ENCODE data around the gene CRACDL. TPM values are rescaled to one million over a fixed set of nuclear protein-coding genes. Genes with fewer than 3 reads are reported as not detected.

Gene CRACDL
- total RNA-seq, 4 donors from 2014 or later = 0.94 to 5.8 (median 1.8) TPM

GRCh38 chr2:98800330-98801064 lies 135.5 kb downstream of the CRACDL start:
- peaks cover 0 to 4% (median under 1%) of the 10 kb centered on the region in 3 donors for H3K4me1 ChIP-seq

DNA sequence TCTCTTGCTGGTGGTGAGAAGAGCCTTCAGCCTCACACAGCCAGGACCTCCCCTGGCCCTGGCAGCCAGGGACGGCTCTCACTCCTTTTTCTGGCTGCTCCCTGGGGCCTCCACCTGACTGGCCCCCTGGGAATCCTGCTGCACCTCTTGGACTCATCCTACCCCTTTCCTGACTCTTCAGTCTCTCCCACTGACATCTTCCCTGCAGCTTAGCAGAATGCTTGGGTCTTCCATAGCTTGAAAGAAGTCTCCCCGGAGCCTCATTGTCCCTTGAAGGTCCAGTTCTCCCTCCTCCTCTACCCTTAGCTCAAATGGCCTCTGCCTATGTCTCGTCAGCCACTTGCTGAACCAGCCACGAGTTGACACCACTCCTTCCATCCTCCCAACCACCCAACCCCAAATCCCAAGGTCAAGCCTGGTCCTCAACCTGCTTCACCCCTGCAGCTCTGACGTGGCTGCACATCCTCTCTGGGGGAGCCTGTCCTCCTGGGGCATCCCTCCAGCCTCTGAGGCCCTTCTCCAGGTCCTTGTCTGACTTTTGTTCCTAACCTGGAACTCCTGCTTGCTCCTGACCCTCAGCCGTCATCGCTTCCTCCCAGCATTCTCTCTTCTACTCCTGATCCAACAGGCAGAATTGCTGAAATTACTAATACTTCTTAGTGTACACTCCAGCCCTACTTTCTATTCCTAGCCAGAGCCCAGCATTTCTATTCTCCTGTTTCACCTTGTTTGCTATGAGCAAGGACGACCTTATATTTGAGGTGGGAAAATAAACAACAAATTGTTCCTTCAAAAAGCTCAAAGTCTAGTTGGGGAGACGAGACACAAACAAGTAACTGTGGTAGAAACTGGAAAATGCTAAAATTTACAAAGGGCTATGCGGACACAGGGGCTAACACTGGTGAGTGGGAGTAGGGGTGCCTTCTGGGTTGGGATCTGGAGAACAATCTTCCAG lies 136.4 kb downstream of the CRACDL start:
- 81 to 93% methylated on average over 6 to 7 of the region's 10 CpGs for WGBS, 2 donors (ENCODE audit: low coverage in 1 of 2)
- H3K27me3 ChIP-seq = no peaks in the 10 kb centered on the region
- peak overlapping the region in 2 of 4 donors; percentile 32 to 53 for H3K27ac ChIP-seq
- TF ChIP-seq POLR2A (IDR thresholded peaks at IDR 0.05) = no peak
- no peak for TF ChIP-seq CTCF (IDR thresholded peaks at IDR 0.05)
- TF ChIP-seq EP300 (IDR thresholded peaks at IDR 0.05) = no peak
- no peak for TF ChIP-seq POLR2AphosphoS5 (IDR thresholded peaks at IDR 0.05)
- H3K36me3 ChIP-seq = peaks cover 0 to 4% of the 10 kb centered on the region in 2 donors
- H3K4me3 ChIP-seq = no peak overlapping the region
- H3K9me3 ChIP-seq = no peaks in the 10 kb centered on the region
- no peaks in the 10 kb centered on the region for H3K4me1 ChIP-seq
- ATAC-seq = no peak

More at GRCh38 chr2:98800330-98801064, 135.5 kb downstream of the CRACDL start:
- H3K27ac ChIP-seq = no peak overlapping the region
- WGBS, 2 donors (ENCODE audit: low coverage in 1 of 2) = 81 to 100% methylated on average over 2 to 5 of the region's 8 CpGs
- H3K9me3 ChIP-seq = no peaks in the 10 kb centered on the region
- no peaks in the 10 kb centered on the region for H3K27me3 ChIP-seq
- ATAC-seq = no peak
- no peak overlapping the region for H3K4me3 ChIP-seq
- TF ChIP-seq CTCF (IDR thresholded peaks at IDR 0.05) (no peak), POLR2AphosphoS5 (IDR thresholded peaks at IDR 0.05) (no peak), EP300 (IDR thresholded peaks at IDR 0.05) (no peak)
- H3K36me3 ChIP-seq = peaks cover 0 to 4% of the 10 kb centered on the region in 2 donors

DNA sequence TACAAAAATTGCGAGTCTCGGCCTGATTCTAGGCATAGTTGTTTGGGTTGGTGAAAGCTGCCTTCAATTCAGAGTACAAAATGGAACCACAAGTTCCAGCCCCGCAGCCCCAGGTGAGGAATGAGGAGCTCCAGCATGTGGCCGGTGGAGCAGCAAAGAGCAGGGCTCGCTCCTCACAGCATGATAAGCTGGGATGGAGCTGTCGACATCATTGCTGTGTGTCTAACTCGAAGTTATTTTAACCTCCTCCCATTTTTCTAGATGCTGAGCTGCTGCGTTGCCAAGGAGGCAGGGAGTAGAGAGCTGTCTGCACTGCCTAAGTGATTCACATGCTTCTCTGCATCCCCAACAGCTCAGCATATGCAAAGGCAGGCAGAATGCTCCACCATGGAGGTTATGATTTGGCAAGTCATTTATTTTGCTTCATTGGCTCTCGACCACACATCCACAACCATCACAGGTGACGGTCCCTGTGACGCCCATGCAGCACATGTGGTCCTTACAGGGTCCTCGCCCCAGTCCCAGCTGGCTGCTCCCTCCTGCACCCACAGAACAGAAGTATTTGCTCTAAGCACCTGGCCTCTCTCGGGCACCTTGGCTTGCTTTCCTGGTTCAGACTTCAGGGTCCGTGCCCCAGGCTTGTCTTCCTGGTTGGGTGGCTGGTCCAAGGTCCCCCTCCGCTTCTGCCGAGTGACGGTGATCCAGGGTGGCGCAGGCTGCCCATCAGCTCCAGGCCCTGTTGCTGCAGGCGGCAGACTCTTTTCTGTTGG lies 139.1 kb downstream of the CRACDL start:
- H3K27ac ChIP-seq = no peak overlapping the region
- H3K4me1 ChIP-seq = no peaks in the 10 kb centered on the region
- no peaks in the 10 kb centered on the region for H3K9me3 ChIP-seq
- no peaks in the 10 kb centered on the region for H3K27me3 ChIP-seq
- H3K36me3 ChIP-seq = peaks cover 0 to 4% of the 10 kb centered on the region in 2 donors
- H3K4me3 ChIP-seq = no peak overlapping the region
- TF ChIP-seq POLR2AphosphoS5 (IDR thresholded peaks at IDR 0.05) (no peak), EP300 (IDR thresholded peaks at IDR 0.05) (no peak), POLR2A (IDR thresholded peaks at IDR 0.05) (no peak), CTCF (IDR thresholded peaks at IDR 0.05) (no peak)
- ATAC-seq = no peak
- 85 to 87% methylated on average over 9 to 11 of the region's 19 CpGs for WGBS, 2 donors (ENCODE audit: low coverage in 1 of 2)

DNA sequence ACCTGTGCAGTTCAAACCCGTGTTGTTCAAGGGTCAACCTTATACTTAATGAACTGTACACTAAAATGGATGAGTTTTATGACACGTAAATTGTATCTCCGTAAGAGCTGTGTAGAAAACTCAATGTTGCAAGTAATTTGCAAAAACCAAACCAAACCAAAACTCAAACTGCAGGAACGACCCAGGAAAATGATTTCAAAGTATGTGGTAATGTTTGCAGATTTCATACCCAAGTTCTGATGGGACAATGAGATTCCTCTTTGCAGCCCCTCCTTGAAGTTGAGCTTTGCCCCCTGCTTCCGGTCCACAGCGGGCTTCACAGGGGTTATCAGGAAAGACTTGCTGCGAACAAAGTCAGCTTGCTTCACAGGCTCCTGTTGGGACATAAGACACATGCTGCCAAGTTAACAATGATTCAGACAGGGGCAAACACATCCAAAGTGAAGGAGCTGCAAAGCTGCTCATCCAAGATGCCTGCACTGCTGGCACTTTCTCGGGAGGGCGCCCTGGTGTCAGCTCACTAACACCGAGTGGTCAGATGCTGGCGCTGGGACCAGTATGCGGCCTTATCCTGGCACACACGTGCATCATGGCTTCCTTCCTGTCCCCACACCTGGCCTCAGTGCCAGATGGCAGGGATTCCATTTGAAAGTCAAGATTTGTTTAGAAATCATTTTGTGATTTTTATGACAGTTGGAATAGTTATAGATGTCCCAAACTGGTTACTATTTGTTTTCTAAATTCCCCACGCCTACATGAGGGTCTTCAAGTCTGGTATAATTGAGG lies 139.9 kb downstream of the CRACDL start:
- Histone ChIP-seq H3K4me3 (no peak overlapping the region), H3K36me3 (peaks cover 0 to 4% of the 10 kb centered on the region in 2 donors), H3K4me1 (no peaks in the 10 kb centered on the region), H3K9me3 (no peaks in the 10 kb centered on the region), H3K27ac (no peak overlapping the region), H3K27me3 (no peaks in the 10 kb centered on the region)
- TF ChIP-seq POLR2AphosphoS5 (IDR thresholded peaks at IDR 0.05) = no peak
- no peak for TF ChIP-seq POLR2A (IDR thresholded peaks at IDR 0.05)
- no peak for TF ChIP-seq CTCF (IDR thresholded peaks at IDR 0.05)
- no peak for TF ChIP-seq EP300 (IDR thresholded peaks at IDR 0.05)
- ATAC-seq = no peak
- 70 to 74% methylated on average over 6 to 10 of the region's 14 CpGs for WGBS, 2 donors (ENCODE audit: low coverage in 1 of 2)

All from gastroesophageal sphincter (tissue), 4 donors.